ENCODE data around the gene SKIC2. TPM values are rescaled to one million over a fixed set of nuclear protein-coding genes. Genes with fewer than 3 reads are reported as not detected.

The SKIC2 gene
- total RNA-seq (2021; fragmentation: NEBNext Ultra II Directional; extraction: Animal tissue kit (Norgen Biotek cat#: 25700)) = 59.7 and 68.5 TPM in 2 replicates
- polyA plus RNA-seq (2011; rRNA removed) = 42.1 and 70.5 TPM in 2 replicates
- 43.0 TPM for polyA plus RNA-seq (2011; cell fraction: cytosol; rRNA removed)
- 225 TPM for polyA plus RNA-seq (2011; cell fraction: nucleus; rRNA removed)
- polyA plus RNA-seq (2012, experiment 1 of 2) = 38.3 to 64.6 TPM (median 60.5 TPM) in 4 replicates
- polyA plus RNA-seq (2012, experiment 2 of 2) = 48.8 TPM
- 23.9 TPM for polyA plus RNA-seq (2013, experiment 1 of 2)
- 21.1 TPM for polyA plus RNA-seq (2013, experiment 2 of 2)
- 97.1 and 101 TPM in 2 replicates for polyA minus RNA-seq (2011; rRNA and poly(A)+ RNA removed)
- 32.1 TPM for polyA minus RNA-seq (2011; cell fraction: cytosol; rRNA and poly(A)+ RNA removed)
- 84.9 TPM for polyA minus RNA-seq (2011; cell fraction: nucleus; rRNA and poly(A)+ RNA removed)
- long read RNA-seq, experiment 1, partial matches to known transcripts = 23 of 28 reads
- long read RNA-seq, experiment 1, other reads (novel, unspliced or antisense) = 5 of 28 reads
- long read RNA-seq, experiment 2, partial matches to known transcripts = 4 of 5 reads
- long read RNA-seq, experiment 2, other reads (novel, unspliced or antisense) = 0 of 5 reads

GRCh38 chr6:31958741-31959739, at the start of gene SKIC2, which contains the start of gene NELFE:
Gene SKIC2 (plus strand): TSS chr6:31959175. CDS start chr6:31959193, 18 bp downstream.
Gene NELFE (minus strand): TSS chr6:31958971. CDS start chr6:31958446, 525 bp downstream.
- H3K36me3 ChIP-seq (ENCODE audit: control insufficient read depth in 2 of 4, insufficient read depth in 4 of 4, low read length in 3 of 4) = peaks cover 5 to 55% (median 43%) of the 10 kb centered on the region in 4 experiments; a peak in 7 of 8 replicates
- CTCF ChIA-PET (ENCODE audit: partially characterized antibody) = interaction anchor here (0.8 to 4.0 kb wide), 8 partner anchors 7 to 187 kb away, joined by 3 to 20 read pairs (median 4); partner anchors contain the start of gene CFB
- H4K5ac ChIP-seq (ENCODE audit: insufficient read length, low read depth, low read length) = peak within 1 kb of the TSS; percentile 66
- TF ChIP-seq SAP30 (IDR thresholded peaks at IDR 0.05; ENCODE audit: insufficient read depth, insufficient replicate concordance, low read length) (no peak), KDM1A (IDR thresholded peaks at IDR 0.05; ENCODE audit: borderline replicate concordance, low read length) (no peak), FOSL1 (IDR thresholded peaks at IDR 0.05; ENCODE audit: insufficient read depth, low read depth, low read length) (no peak), GABPA (IDR thresholded peaks at IDR 0.05; ENCODE audit: borderline replicate concordance, insufficient read depth, low read length) (peak; percentile 98), HDAC6 (IDR thresholded peaks at IDR 0.05; ENCODE audit: low read depth, low read length) (no peak), BACH1 (IDR thresholded peaks at IDR 0.05; ENCODE audit: low read length) (no peak), CREB1 (IDR thresholded peaks at IDR 0.05) (peak; percentile 99), SIRT6 (IDR thresholded peaks at IDR 0.05; ENCODE audit: low read length) (no peak)

More at GRCh38 chr6:31958741-31959739, at the start of gene SKIC2, which contains the start of gene NELFE:
- POLR2A ChIA-PET (ENCODE audit: partially characterized antibody) = interaction anchor here (0.8 to 16.4 kb wide), 19 partner anchors 9 to 417 kb away, joined by 3 to 279 read pairs (median 3); partner anchors contain the start of genes BAG6, CFB, DDX39B and DXO
- Histone ChIP-seq H3K9ac (replicated peaks in 1 of 4; ENCODE audit: extremely low read depth in 1 of 4, low read depth in 3 of 4, low read length in 3 of 4) (peak within 1 kb of the TSS; percentile 75 to 87 (median 86)), H3K4ac (replicated peaks; ENCODE audit: insufficient read length, low read depth, low read length) (peak within 1 kb of the TSS; percentile 63), H3K18ac (ENCODE audit: extremely low read depth, low read length) (peak within 1 kb of the TSS; percentile 66), H3K4me3 (ENCODE audit: extremely low read depth in 1 of 4, insufficient read depth in 2 of 4, low read depth in 3 of 4, low read length in 4 of 4) (peak within 1 kb of the TSS; percentile 96 to 99 (median 98)), H3K23me2 (ENCODE audit: low read depth, low read length) (peaks cover 10% of the 10 kb centered on the region), H3K4me2 (ENCODE audit: insufficient read depth in 1 of 2, low read depth in 2 of 2, low read length in 2 of 2) (peak within 1 kb of the TSS; percentile 86 to 99), H3K9me3 (ENCODE audit: insufficient read depth in 2 of 2, low read depth in 1 of 2, low read length in 1 of 2) (no peaks in the 10 kb centered on the region), H3K79me2 (ENCODE audit: control insufficient read depth in 1 of 2, insufficient read depth in 2 of 2, low read length in 2 of 2) (peaks cover 0 to 24% of the 10 kb centered on the region in 2 experiments; a peak in 3 of 4 replicates), H2AFZ (ENCODE audit: low read length) (peak within 1 kb of the TSS; percentile 93), H3K27ac (ENCODE audit: low read depth, low read length) (peak within 1 kb of the TSS; percentile 78), H2BK15ac (ENCODE audit: low read length) (peak within 1 kb of the TSS; percentile 5; the same call in 1 of the 2 replicates), H3K79me1 (ENCODE audit: low read depth, low read length) (peaks cover 5% of the 10 kb centered on the region), H3K27me3 (replicated peaks in 1 of 4; ENCODE audit: control insufficient read depth in 3 of 4, extremely low read depth in 1 of 4, insufficient read depth in 3 of 4, low read length in 3 of 4) (no peaks in the 10 kb centered on the region), H2BK5ac (ENCODE audit: low read depth, low read length) (peak within 1 kb of the TSS; percentile 79), H3K23ac (ENCODE audit: insufficient read length) (no peak within 1 kb of the TSS), H4K20me1 (replicated peaks in 1 of 2; ENCODE audit: control insufficient read depth in 1 of 2, insufficient read depth in 2 of 2, low read length in 2 of 2) (peaks cover 0 to 2% of the 10 kb centered on the region in 2 experiments), H4K8ac (ENCODE audit: extremely low read depth, insufficient read depth, low read length) (peak within 1 kb of the TSS; percentile 88; the same call in 1 of the 2 replicates), H4K91ac (replicated peaks; ENCODE audit: insufficient read length, low read length) (peak within 1 kb of the TSS; percentile 90), H2BK12ac (ENCODE audit: low read depth, low read length) (0 out of 2 replicates have a peak within 1 kb of the TSS, but pooled peaks have one; percentile 72), H3K4me1 (replicated peaks in 1 of 4; ENCODE audit: control insufficient read depth in 3 of 4, insufficient read depth in 4 of 4, low read length in 3 of 4) (peaks cover 0 to 6% (median 3%) of the 10 kb centered on the region in 4 experiments; a peak in 3 of 7 replicates), H2BK120ac (replicated peaks; ENCODE audit: low read depth, low read length) (no peak within 1 kb of the TSS), H3K56ac (replicated peaks; ENCODE audit: insufficient read length, low read depth, low read length) (no peak within 1 kb of the TSS), H2BK20ac (ENCODE audit: low read length) (no peak within 1 kb of the TSS), H2AK5ac (ENCODE audit: low read depth, low read length) (no peak within 1 kb of the TSS), H3K14ac (ENCODE audit: insufficient read length) (no peak within 1 kb of the TSS)
- no peak for FAIRE-seq
- peak; percentile 94 to 97 for DNase-seq (ENCODE audit: low read depth in 1 of 2, low spot score in 2 of 2)
- 2% methylated on average over 50 of the region's 59 CpGs; no CpG with 5 or more reads in 1 of the 2 experiments for WGBS, 2 experiments (ENCODE audit: extremely low coverage in 1 of 2, insufficient coverage in 1 of 2, insufficient read length in 1 of 2, insufficient replicate concordance in 2 of 2, low coverage in 1 of 2, low lambda C conversion rate in 2 of 2, missing lambda C conversion rate in 1 of 2)
